Epithelial cell of esophagus (primary cell): ENCODE results near the gene TRPM2.
"Not testable (repeated sequence)": the region's sequence is repeated elsewhere in the genome, so short reads cannot be mapped to it uniquely, and the experiment has no call there.

Experiments used
- DNase-seq: peaks from one replicate; pipeline ENCODE4 v3.0.0; 2010; ENCODE audit warnings: low read depth
- H3K4me3 ChIP-seq: 2 replicates; pipeline ENCODE4 v1.5.1; 2011; ENCODE audit warnings: mild to moderate bottlenecking, low read length, control low read depth
- TF ChIP-seq, protein P1 (sequence below): IDR thresholded peaks from 2 replicates; pipeline ENCODE4 v1.5.1; 2011; ENCODE audit warnings: low read depth, mild to moderate bottlenecking, low read length, control low read depth, inconsistent platforms; ENCODE audit not compliant: insufficient read depth; ENCODE audit errors: missing control alignments

Gene TRPM2

DNA sequence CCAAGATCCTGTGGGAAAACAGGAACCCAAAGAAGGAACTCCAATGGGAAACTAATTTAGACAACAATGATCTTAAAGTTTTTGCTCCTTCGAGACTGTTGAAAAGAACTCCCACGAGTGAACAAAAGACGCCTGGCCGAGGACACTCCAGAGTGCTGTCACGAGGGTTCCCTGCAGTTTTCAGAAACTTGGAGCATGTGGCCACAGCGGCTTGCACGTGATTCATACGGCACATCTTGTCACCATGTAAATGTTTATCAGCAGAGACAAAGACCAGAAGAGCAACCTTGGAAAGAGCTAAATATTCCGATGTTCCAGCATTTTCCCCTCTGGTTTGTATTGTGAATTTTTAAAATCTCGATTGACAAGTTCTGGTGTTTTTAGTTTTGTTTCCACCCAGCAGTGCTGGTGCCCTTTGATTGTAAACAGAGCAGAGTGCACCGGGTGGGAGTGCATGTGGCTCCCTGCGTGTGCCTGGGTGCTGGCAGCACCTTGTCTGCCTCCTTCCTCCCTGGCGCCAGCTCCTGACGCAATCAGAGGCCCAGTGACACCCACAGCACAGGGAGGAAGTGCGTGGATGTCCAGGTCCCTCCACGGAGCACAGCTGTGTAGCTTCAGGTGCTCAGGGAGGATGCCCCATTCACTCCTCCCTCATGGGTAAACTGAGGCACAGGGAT is 124.8 kb downstream of the TRPM2 start:
- DNase-seq: no peak
- TF ChIP-seq, protein P1, sequence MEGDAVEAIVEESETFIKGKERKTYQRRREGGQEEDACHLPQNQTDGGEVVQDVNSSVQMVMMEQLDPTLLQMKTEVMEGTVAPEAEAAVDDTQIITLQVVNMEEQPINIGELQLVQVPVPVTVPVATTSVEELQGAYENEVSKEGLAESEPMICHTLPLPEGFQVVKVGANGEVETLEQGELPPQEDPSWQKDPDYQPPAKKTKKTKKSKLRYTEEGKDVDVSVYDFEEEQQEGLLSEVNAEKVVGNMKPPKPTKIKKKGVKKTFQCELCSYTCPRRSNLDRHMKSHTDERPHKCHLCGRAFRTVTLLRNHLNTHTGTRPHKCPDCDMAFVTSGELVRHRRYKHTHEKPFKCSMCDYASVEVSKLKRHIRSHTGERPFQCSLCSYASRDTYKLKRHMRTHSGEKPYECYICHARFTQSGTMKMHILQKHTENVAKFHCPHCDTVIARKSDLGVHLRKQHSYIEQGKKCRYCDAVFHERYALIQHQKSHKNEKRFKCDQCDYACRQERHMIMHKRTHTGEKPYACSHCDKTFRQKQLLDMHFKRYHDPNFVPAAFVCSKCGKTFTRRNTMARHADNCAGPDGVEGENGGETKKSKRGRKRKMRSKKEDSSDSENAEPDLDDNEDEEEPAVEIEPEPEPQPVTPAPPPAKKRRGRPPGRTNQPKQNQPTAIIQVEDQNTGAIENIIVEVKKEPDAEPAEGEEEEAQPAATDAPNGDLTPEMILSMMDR: no peak

DNA sequence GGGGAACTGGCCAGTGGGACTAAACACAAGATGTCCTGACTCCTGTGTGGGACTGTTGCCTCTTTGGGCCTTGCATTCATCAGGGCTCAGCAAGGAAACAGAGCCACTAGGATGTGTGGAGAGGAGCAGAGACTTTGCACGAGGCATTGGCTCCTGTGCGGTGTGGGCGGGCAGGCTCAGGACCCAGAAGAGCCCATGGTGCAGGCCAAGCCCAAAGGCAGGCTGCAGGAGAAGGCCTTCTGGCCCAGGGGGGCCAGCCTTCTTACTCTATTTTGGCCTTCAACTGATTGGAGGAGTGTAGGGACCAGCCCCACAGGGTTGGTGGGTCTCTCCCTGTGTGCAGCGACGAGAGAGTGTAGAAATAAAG is 125.4 kb downstream of the TRPM2 start:
- H3K4me3 ChIP-seq: no peak overlapping the region
- no peak for DNase-seq
- TF ChIP-seq, protein P1: no peak

More for the DNA sequence above, 124.8 kb downstream of the TRPM2 start:
- H3K4me3 ChIP-seq: no peak overlapping the region

DNA sequence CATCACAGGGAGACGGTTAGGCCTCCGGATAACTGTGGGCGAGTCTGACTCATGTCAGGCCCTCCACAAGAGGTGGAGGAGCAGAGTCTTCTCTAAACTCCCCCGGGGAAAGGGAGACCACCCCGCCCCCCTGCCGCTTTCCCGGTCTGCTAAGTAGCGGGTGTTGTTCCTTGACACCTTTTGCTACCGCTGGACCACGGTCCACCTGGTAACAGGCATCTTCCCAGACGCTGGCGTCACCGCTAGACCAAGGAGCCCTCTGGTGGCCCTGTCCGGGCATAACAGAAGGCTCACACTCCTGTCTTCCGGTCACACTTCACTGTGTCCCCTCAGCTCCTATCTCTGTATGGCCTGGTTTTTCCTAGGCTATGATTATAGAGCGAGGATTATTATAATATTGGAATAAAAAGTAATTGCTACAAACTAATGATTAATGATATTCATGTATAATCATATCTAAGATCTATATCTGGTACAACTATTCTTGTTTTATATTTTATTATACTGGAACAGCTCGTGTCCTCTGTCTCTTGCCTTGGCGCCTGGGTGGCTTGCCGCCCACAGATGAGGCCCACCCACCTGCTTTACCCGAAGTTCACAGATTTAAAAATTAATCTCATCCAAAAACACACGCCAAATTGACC is 126.3 kb downstream of the TRPM2 start:
- TF ChIP-seq, protein P1: peak; percentile 25
- not testable (repeated sequence) for H3K4me3 ChIP-seq, DNase-seq

DNA sequence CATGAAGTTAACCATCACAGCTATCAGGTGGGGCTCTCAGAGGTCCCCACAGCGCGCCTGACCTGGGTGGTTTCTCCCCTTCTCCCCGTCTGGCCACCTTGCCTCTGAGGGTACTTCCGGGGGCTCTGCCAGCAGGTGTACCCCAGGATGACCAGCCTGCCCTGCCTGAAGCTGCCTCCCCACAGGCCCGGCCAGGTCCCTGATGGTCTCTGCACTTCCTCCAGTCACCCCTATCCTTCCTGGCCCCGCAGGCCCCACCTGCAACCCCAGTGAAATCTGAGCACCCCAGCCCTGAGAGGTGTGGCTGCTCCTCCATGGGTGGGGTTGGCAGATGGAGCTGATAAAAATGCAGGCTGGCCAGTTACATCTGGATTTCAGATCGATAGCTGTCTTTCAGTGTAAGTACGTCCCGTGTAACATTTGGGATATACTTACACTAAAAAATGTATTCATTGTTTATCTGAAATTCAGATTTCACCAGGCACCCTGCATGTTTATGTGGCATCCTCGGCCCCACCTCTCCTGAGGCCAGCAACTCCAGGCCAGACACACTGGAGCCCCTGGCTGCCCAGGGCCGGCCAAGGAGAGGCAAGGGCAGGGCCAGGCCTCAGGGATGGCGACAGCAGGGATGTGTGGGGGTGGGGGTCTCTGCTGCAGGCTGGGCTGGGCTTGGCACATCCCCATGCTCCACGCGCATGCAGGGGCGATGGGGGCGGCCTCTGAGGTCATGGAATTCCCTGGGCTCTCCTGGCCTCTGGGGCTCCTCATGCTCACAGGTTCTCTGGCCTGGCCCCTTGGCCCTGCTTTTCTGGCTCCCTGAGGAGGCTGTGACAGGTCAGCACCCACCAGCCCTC is 127.0 kb downstream of the TRPM2 start:
- no peak for DNase-seq
- TF ChIP-seq, protein P1: no peak
- no peak overlapping the region for H3K4me3 ChIP-seq

DNA sequence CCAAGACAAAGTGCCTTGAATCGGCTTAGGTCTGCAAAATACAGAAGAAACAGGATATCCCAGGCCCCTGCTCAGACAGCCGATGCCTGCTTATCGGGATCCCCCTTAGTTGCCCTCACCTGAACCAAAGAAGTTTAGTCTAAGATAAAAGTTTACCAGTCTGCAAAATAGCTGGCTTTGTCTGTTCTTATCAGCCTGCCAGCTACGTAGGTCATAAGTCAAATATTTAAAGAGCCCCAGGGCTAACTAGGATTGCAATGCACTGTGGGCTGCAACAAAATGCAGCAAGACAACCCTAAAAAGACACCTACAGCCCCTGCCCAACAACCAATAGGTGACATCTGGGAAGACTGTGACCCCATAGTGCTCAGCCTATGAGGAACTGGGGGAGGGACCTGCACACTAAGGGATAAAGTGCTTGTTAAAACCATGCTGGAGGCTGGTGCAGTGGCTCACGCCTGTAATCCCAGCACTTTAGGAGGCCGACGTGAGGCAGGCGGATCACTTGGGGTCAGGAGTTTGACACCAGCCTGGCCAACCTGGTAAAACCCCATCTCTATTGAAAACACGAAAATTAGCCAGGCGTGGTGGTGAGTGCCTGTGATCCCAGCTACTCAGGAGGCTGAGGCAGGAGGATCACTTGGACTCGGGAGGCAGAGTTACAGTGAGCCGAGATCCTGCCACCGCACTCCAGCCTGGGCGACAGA is 129.3 kb downstream of the TRPM2 start:
- TF ChIP-seq, protein P1: no peak
- H3K4me3 ChIP-seq: no peak overlapping the region
- no peak for DNase-seq

DNA sequence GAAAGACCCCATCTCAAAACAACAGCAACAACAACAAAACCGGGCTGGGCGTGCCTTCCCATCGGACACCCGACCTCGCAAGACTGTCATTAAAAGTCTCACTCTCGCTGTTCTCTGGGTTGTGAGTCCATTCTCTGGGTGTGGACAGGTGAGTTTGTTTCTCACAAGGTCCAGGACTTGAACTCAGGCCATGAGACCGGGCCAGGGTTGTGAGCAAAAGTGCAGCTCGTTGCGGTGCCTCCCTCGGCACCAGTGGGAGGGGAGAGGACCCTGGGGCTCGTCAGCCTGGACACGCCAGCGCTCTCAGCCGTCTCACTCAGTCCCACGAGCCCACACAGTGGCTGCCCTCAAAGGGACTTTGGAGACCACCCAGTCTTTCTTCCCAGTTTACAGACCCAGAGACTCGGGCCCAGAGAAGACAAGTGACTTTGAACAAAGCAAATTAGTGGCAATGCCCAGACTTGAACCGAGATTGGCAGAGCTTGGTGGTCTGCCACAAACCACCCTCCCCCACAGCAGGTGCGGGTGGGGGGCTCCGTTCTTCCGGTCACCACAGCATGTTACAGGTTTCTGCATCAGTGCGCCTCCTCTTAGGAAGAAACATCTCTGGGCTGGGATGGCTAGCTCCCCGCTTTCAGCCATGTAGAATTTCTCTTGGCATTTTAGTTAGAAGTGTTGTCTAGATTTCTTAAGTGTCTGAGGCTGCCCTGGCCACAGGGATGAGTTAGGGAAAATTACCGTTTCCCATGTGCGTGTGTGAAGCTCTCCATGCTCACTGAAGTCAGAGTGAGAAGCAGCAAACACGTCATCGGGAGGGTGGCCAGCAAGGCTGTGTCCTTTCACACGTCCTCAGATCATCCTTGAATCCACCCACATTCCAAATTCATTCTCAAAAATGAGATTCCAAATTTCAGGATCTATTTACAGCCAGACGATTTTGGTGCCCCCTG is 130.1 kb downstream of the TRPM2 start:
- TF ChIP-seq, protein P1: no peak
- no peak overlapping the region for H3K4me3 ChIP-seq
- no peak for DNase-seq
